SH-SY5Y (cell line): ENCODE measurements around the gene PNRC2.

ENCODE experiments used
- GATA2 ChIP-seq: IDR thresholded peaks from 2 replicates; pipeline ENCODE4 v1.6.1; 2011; ENCODE audit warnings: mild to moderate bottlenecking, low read depth, low read length
- GATA3 ChIP-seq: IDR thresholded peaks from 2 replicates; pipeline ENCODE4 v1.6.1; 2011; ENCODE audit warnings: low read depth, mild to moderate bottlenecking, low read length, moderate library complexity

Gene PNRC2

DNA sequence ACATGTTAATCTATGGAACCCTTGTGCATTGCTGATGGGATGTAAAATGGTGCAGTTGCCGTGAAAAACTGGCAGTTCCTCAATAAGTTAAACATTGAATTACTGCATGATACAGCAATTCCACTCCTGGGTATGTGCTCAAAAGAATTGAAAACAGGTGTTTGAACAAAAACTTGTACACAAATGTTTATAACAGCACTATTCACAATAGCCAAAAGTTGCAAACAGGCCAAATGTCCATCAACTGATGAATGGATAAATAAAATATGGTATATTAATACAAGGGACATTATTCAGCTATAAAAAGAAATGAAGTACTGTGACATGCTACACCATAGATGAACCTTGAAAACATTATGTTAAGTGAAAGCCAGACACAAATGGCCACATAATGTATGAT is 38.2 kb downstream of the PNRC2 start:
- TF ChIP-seq GATA2 = no peak
- TF ChIP-seq GATA3 = no peak

DNA sequence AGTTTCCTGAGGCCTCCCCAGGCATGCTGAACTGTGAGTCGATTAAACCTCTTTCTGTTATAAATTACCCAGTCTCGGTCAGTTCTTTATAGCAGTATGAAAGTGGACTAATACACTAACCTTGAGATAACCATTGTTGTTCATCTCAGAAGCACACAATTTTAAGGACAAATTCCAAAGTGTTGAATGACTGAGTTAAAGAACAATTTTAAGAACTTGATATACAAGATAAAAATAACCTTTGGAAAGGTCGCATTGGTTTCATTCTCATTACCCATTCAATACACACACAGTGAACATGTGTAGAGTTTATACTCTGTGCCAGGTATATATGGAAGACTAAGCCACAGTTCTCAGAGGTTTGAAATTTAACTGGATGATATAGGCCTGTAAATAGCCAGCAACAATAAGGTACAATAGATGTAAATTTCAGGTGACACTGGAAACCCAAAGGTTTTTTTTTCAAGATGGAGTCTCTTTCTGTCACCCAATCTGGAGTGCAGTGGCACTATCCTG is 39.6 kb downstream of the PNRC2 start:
- TF ChIP-seq GATA3 = no peak
- TF ChIP-seq GATA2 = no peak

DNA sequence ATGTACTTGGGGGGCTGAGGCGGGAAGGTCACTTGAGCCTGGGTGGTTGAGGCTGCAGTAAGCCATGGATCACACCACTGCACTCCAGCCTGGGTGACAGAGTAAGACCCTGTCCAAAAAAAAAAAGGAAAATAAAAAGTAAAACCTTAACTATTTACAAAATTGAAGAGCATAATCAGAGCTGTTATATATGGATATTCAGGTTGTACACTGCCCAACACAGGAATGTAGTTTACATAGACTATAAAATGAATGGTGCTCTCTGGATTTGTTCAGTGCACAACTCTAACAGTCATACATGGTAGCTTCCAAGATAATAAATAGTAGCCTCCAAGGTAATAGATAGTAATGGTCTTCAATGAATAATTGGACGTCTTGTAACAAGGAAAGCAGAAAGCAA is 43.1 kb downstream of the PNRC2 start:
- TF ChIP-seq GATA3 (no peak), GATA2 (no peak)

DNA sequence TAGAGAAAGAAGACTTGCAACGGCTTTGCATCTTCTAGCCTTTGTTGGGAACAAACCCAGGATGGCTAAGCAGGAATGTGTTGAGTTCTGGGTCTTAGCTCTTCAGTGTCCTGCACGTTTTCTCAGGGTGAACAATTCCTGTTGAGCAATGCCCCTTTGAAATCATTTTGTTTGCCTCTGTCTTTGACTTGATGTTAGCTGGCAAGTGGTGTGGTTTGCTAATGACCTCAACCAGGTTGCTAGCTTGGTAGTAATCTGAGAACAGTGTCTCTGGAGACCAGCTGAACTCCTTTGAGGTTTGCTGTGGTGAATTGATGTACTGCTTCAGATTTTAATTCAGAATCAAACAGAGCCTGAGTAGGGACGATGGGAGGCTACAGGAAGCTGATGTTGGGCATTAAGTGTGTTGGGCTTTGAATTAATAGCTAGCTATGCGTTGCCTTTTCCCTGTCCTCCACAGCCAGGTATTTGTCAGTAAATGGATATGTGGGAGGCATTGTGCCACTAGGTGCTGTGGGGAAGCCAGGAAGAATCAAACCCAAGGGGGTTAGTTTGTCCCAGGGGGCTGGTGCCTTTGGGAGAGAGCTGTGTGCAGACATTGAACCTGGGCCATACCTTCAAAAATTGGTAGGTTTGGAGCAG is 43.8 kb downstream of the PNRC2 start:
- TF ChIP-seq GATA2 = no peak
- TF ChIP-seq GATA3 = no peak

DNA sequence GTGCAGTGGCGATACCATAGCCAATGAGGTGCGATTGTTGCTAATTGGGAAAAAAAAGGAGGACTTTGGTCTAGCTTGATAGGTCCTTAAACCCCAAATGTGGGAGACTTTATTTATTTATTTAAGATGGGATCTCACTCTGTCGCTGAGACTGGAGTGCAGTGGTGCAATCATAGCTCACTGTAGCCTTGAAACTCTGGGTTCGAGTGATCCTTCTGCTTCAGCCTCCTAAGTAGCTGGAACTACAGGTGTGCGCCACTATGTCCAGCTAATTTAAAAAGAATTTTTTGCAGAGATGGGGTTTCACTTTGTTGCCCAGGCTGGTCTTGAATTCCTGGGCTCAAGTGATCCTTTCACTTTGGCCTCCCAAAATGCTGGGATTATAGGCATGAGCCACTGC is 44.5 kb downstream of the PNRC2 start:
- no peak for TF ChIP-seq GATA2
- no peak for TF ChIP-seq GATA3

DNA sequence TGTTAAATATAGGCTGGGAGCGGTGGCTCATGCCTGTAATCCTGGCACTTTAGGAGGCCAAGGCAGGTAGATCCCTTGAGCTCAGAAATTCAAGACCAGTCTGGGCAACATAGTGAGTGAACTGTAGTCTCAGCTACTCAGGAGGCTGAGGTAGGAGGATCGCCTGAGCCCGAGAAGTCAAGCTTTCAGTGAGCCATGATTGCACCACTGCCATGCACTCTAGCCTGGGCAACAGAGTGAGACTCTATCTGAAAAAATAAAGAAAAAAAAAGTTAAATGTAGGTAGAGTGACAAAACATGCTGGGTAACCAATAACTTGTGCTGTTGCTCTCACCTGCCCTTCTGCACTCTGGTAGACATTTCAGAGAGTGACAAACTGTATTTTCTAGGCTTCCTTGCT is 45.5 kb downstream of the PNRC2 start:
- no peak for TF ChIP-seq GATA2
- no peak for TF ChIP-seq GATA3

DNA sequence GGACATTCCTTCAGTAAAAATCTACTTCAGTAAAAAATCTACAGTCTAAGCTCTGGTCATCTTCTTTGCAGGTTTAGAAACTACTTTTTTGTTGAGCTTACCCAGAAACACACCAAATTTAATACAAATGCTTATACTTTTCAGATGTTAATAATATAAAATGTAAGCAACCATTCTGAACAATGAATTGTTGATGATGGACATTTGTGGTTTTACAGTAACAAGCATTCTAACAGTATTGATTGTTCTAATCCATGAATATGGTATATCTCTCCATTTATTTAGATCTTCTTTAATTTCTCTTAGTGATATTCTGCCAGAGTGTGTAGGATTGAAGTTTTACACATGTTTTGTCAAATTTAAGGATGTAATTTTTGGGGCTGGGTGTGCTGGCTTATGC is 47.5 kb downstream of the PNRC2 start:
- no peak for TF ChIP-seq GATA2
- TF ChIP-seq GATA3 = no peak

DNA sequence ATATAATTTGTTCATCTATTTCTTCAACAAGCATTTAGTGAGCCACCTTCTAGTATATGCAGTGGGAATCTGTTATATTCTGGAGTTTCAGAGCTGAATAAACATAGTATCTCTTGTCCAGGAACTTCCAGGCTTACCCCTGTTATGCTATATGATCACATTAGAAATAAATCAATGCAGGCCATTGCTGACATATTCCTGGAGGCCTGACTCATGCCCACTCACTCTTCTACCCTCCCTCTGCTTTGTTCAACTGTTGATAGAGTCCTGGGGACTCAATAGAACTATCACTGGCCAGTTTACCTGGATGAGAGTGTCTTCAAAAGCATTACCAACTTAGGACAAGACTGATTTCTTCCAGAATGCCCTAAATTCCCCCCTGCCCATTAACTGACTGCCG is 49.8 kb downstream of the PNRC2 start:
- TF ChIP-seq GATA3 = no peak
- no peak for TF ChIP-seq GATA2

DNA sequence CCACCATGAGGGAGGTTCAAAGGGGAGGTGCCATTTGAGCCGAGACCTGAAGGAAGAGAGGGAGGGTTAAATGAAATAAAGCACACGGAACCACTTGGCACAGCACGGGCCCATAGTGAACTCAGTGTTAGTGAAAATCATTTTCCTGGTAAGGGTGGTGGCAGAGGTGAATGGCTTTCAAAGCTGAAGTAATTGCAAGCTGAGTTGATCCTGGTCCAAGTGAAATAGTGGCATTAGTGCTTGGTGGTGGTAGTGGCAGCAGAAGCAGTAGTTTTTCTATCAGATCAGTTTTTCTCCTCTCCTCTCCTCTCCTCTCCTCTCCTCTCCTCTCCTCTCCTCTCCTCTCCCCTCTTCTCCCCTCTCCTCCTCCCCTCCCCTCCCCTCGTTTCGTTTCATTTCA is 51.0 kb downstream of the PNRC2 start:
- TF ChIP-seq GATA2 = no peak
- no peak for TF ChIP-seq GATA3
